Measurements from ENCODE around the gene BAAT.

BAAT gene

GRCh38 chr9:101383361-101383760, 1.4 kb downstream of the BAAT start:
- ChIA-PET POLR2A (no interaction called here), CTCF (interaction anchor here (0.6 kb wide), 1 partner anchor 212 kb away, joined by 3 read pairs; the partner anchor contains the start of gene PPP3R2)
- TF ChIP-seq, protein P1, sequence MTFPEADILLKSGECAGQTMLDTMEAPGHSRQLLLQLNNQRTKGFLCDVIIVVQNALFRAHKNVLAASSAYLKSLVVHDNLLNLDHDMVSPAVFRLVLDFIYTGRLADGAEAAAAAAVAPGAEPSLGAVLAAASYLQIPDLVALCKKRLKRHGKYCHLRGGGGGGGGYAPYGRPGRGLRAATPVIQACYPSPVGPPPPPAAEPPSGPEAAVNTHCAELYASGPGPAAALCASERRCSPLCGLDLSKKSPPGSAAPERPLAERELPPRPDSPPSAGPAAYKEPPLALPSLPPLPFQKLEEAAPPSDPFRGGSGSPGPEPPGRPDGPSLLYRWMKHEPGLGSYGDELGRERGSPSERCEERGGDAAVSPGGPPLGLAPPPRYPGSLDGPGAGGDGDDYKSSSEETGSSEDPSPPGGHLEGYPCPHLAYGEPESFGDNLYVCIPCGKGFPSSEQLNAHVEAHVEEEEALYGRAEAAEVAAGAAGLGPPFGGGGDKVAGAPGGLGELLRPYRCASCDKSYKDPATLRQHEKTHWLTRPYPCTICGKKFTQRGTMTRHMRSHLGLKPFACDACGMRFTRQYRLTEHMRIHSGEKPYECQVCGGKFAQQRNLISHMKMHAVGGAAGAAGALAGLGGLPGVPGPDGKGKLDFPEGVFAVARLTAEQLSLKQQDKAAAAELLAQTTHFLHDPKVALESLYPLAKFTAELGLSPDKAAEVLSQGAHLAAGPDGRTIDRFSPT (tag by site-specific recombination; IDR thresholded peaks at IDR 0.05) = no peak
- no peak for TF ChIP-seq ZNF707 (tag by site-specific recombination; IDR thresholded peaks at IDR 0.05)
- TF ChIP-seq KLF1 (tag by site-specific recombination; IDR thresholded peaks at IDR 0.05) = no peak
- no peak for TF ChIP-seq TRIM28 (IDR thresholded peaks at IDR 0.05; ENCODE audit: borderline replicate concordance, low read length)
- no peak for TF ChIP-seq SCRT2 (tag by site-specific recombination; IDR thresholded peaks at IDR 0.05)
- no peak for TF ChIP-seq RBAK (tag by site-specific recombination; IDR thresholded peaks at IDR 0.05)
- TF ChIP-seq ZNF138 (tag by site-specific recombination; IDR thresholded peaks at IDR 0.05; ENCODE audit: borderline replicate concordance) = no peak
- no peak for TF ChIP-seq ZNF248 (tag by site-specific recombination; IDR thresholded peaks at IDR 0.05)
- no peak for TF ChIP-seq ZNF335 (tag by site-specific recombination; conservative IDR thresholded peaks at IDR 0.05)
- Histone ChIP-seq H3K36me3 (ENCODE audit: control insufficient read depth in 2 of 2, insufficient read depth in 1 of 2, low read length in 2 of 2) (peaks cover 0 to 6% of the 10 kb centered on the region in 2 experiments; a peak in 1 of 3 replicates), H3K9me3 (ENCODE audit: control insufficient read depth, insufficient read depth, low read depth, low read length) (no peaks in the 10 kb centered on the region), H3K27ac (ENCODE audit: extremely low read depth, low read depth, low read length) (no peak overlapping the region), H3K4me1 (ENCODE audit: control insufficient read depth, insufficient read depth, low read length) (no peaks in the 10 kb centered on the region), H3K4me3 (ENCODE audit: low read depth, low read length) (no peak overlapping the region)

GRCh38 chr9:101381833-101382342, 2.9 kb downstream of the BAAT start:
- TF ChIP-seq ZNF324 (tag by site-specific recombination; IDR thresholded peaks at IDR 0.05) = no peak
- TF ChIP-seq ZSCAN4 (tag by site-specific recombination; IDR thresholded peaks at IDR 0.05) = no peak
- no peak for TF ChIP-seq ZNF433 (tag by site-specific recombination; IDR thresholded peaks at IDR 0.05; ENCODE audit: low read depth)
- no peak for TF ChIP-seq ZNF791 (tag by site-specific recombination; IDR thresholded peaks at IDR 0.05)
- TF ChIP-seq, protein P2, sequence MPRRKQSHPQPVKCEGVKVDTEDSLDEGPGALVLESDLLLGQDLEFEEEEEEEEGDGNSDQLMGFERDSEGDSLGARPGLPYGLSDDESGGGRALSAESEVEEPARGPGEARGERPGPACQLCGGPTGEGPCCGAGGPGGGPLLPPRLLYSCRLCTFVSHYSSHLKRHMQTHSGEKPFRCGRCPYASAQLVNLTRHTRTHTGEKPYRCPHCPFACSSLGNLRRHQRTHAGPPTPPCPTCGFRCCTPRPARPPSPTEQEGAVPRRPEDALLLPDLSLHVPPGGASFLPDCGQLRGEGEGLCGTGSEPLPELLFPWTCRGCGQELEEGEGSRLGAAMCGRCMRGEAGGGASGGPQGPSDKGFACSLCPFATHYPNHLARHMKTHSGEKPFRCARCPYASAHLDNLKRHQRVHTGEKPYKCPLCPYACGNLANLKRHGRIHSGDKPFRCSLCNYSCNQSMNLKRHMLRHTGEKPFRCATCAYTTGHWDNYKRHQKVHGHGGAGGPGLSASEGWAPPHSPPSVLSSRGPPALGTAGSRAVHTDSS (tag by site-specific recombination; IDR thresholded peaks at IDR 0.05) = no peak
- TF ChIP-seq SCRT2 (tag by site-specific recombination; IDR thresholded peaks at IDR 0.05) = no peak
- TF ChIP-seq ZNF248 (tag by site-specific recombination; IDR thresholded peaks at IDR 0.05) = no peak
- TF ChIP-seq ZNF548 (tag by site-specific recombination; IDR thresholded peaks at IDR 0.05) = no peak
- no peak for TF ChIP-seq OSR2 (tag by site-specific recombination; IDR thresholded peaks at IDR 0.05)
- no peak for TF ChIP-seq GLI2 (tag by site-specific recombination; IDR thresholded peaks at IDR 0.05; ENCODE audit: borderline replicate concordance, low read depth)
- TF ChIP-seq ZNF138 (tag by site-specific recombination; IDR thresholded peaks at IDR 0.05; ENCODE audit: borderline replicate concordance) = no peak
- ChIA-PET CTCF (interaction anchor here (0.6 kb wide), 1 partner anchor 15 kb away, joined by 4 read pairs; no protein-coding TSS in a partner anchor), POLR2A (no interaction called here)
- Histone ChIP-seq H3K4me1 (ENCODE audit: control insufficient read depth, insufficient read depth, low read length) (no peaks in the 10 kb centered on the region), H3K9me3 (ENCODE audit: control insufficient read depth, insufficient read depth, low read depth, low read length) (no peaks in the 10 kb centered on the region), H3K27ac (ENCODE audit: extremely low read depth, low read depth, low read length) (no peak overlapping the region), H3K36me3 (ENCODE audit: control insufficient read depth in 2 of 2, insufficient read depth in 1 of 2, low read length in 2 of 2) (peaks cover 0 to 3% of the 10 kb centered on the region in 2 experiments; a peak in 1 of 3 replicates), H3K4me3 (ENCODE audit: low read depth, low read length) (no peak overlapping the region)

GRCh38 chr9:101381118-101381517, 3.7 kb downstream of the BAAT start:
- ChIA-PET CTCF (interaction anchor here (1.5 kb wide), 1 partner anchor 8 kb away, joined by 7 read pairs; no protein-coding TSS in a partner anchor), POLR2A (no interaction called here)
- Histone ChIP-seq H3K27ac (ENCODE audit: extremely low read depth, low read depth, low read length) (no peak overlapping the region), H3K36me3 (ENCODE audit: control insufficient read depth in 2 of 2, insufficient read depth in 1 of 2, low read length in 2 of 2) (no peaks in the 10 kb centered on the region), H3K9me3 (ENCODE audit: control insufficient read depth, insufficient read depth, low read depth, low read length) (no peaks in the 10 kb centered on the region), H3K4me3 (ENCODE audit: low read depth, low read length) (no peak overlapping the region), H3K4me1 (ENCODE audit: control insufficient read depth, insufficient read depth, low read length) (no peaks in the 10 kb centered on the region)
- TF ChIP-seq ZNF121 (tag by site-specific recombination; IDR thresholded peaks at IDR 0.05) = no peak
- no peak for TF ChIP-seq ZNF518A (tag by site-specific recombination; conservative IDR thresholded peaks at IDR 0.05; ENCODE audit: low read depth)
- no peak for TF ChIP-seq ZNF596 (tag by site-specific recombination; IDR thresholded peaks at IDR 0.05)
- TF ChIP-seq ZFHX2 (tag by site-specific recombination; conservative IDR thresholded peaks at IDR 0.05) = no peak
- TF ChIP-seq ZBTB17 (tag by site-specific recombination; IDR thresholded peaks at IDR 0.05) = no peak
- no peak for TF ChIP-seq HOXC10 (CRISPR knock-in tag; IDR thresholded peaks at IDR 0.05)

All from HEK293 (cell line).